SHP77 (cell line): ENCODE data around the gene GJB1.

Experiments used
- DNase-seq, 2 experiments: peaks; one replicate each; lab custom pipeline; 2025; lab: John Stamatoyannopoulos, UW

Gene GJB1

GRCh38 chrX:71215338-71215912 lies 7.6 kb upstream of the GJB1 start:
- no peak for DNase-seq

GRCh38 chrX:71216485-71216884 lies 6.5 kb upstream of the GJB1 start:
- peak; percentile 21 to 59 for DNase-seq

GRCh38 chrX:71217298-71217697 lies 5.7 kb upstream of the GJB1 start:
- no peak for DNase-seq

- DNase-seq, result no peak
Observed at GRCh38 chrX:71221145-71221544, 1.9 kb upstream of the GJB1 start.

- DNase-seq, result no peak
Observed at GRCh38 chrX:71224098-71224708, 1.2 kb downstream of the GJB1 start.

- DNase-seq, result no peak
Observed at GRCh38 chrX:71225009-71225408, 2.0 kb downstream of the GJB1 start.

DNA sequence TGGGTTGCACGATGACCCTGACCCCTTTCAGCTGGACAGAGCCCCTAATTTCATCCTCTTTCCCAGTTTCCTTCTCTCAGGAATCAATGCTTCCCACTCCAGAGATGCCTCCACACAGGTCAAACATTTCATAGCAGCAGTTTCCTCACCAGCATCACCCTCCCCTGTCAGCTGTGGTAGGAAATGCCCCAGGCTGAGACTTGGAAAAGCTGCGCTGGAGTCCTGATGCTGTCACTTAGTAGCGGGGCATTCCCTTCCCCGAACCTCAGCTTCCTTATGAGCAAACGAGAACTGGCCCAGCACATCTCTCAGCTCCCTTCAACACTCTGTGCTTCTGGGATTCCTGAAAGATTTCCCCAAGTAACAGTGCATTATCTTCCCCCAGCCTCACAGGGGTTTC lies 2.7 kb downstream of the GJB1 start:
- DNase-seq, result no peak

- DNase-seq, result no peak
Observed at GRCh38 chrX:71227370-71228062, 4.5 kb downstream of the GJB1 start.

DNA sequence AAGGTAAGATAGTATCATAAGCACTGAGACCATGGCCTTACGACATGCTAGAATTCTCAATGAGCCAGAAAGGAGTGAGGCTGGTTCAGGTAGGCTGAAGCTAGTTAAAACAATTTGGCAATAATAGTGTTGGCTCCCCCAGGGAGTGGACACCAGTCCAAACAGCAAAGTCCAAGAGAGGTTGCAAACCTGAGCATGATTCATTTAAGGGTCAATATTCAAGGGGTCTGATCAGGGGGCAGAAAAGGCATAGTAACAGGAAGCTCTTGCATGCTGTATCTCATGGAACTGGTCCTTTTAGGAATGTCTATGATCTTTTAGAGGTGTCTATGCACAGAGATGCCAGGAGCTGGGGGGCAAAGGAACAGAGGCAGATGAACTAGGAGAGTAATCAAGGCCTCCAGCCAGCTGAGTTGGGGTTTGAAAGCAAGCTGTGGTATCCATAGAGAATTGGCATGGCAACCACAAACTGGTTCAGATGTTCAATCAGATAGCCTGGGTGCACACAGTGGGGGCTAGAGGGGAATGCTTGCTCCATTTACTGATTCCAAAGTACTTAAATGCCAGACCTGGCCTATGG lies 5.1 kb downstream of the GJB1 start:
- no peak for DNase-seq

GRCh38 chrX:71235482-71235881 lies 12.5 kb downstream of the GJB1 start:
- DNase-seq, result no peak

GRCh38 chrX:71236836-71237235 lies 13.8 kb downstream of the GJB1 start:
- DNase-seq, result no peak

- no peak for DNase-seq
Observed at GRCh38 chrX:71239781-71240180, 16.8 kb downstream of the GJB1 start.

GRCh38 chrX:71241301-71241700 lies 18.3 kb downstream of the GJB1 start:
- DNase-seq, result no peak

- no peak for DNase-seq
Observed at GRCh38 chrX:71244359-71245128, 21.5 kb downstream of the GJB1 start.

DNA sequence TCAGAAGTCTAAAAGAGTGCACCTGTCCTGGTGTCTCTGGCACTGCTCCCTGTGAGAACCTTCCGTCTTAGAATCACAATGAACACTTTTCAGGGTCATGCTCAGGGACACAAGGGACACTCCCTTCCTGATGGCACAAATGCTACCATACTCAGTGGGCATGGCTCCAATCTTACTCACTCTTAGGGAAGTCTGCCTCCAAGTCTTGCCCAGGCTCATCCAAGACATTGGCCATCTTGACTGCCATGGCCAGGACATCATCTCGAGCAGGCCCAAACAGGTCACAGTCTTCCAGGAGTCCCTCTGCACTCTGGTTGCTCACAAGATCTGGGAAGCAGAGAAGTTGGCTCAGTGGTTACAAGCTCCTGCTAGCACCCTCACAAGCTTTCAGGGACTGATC lies 22.1 kb downstream of the GJB1 start:
- DNase-seq, result no peak

- DNase-seq, result no peak
Observed at GRCh38 chrX:71250841-71251240, 27.8 kb downstream of the GJB1 start.

DNA sequence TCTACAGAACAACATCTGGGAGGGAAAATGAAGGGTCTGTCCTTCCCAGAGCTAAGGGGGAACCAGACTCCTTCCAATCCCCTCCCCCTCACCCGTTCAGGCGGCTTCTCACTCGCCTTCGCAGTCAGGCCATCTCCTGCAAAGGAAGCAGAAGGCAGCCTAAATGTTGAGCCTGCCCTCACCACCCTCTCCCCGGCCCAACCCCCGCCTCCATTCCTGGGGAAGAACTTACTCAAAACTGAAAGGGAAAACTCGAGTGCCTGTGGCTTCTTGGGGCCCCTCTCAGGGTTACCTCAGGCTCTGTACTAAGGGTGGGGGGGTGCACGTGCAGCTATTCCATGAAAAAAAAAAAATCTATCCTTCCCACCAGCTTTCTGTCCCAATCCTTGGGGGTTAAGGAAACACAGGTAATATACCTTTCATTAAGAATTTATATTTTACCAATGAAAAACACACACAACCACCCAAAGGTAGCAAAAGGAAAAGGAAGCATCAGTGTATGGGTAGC lies 28.5 kb downstream of the GJB1 start:
- DNase-seq, result no peak

DNA sequence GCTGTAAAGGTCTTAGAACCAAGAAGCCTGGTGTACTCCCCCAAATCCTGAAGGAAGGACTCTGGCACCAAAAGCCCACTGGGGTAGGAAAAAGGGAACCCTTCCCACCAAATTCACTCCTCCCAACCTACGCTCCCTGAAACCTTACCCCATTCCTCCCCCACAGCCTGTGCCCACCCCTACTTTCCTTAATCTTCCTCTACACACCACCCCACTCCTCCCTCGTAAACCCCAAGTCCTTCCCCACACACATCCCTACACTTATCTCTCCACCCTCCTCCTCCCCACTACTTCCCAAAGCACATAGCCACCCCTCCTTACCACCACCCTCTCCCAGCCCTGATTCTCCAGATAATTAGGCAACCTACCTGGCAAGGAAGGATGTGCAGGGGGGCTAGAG lies 29.2 kb downstream of the GJB1 start:
- no peak for DNase-seq

GRCh38 chrX:71253253-71254091 lies 30.4 kb downstream of the GJB1 start:
- peak in 1 of 2 experiments; percentile 1 for DNase-seq

GRCh38 chrX:71254092-71254963 lies 31.3 kb downstream of the GJB1 start, which contains the start of gene ZMYM3:
Gene ZMYM3 (minus strand): TSS chrX:71254140. CDS start chrX:71253255, 885 bp downstream.
- DNase-seq, result peak; percentile 73 to 83
